Motor neuron (in vitro differentiated cells): ENCODE results near the gene DYNC2LI1. TPM values are rescaled to one million over a fixed set of nuclear protein-coding genes. Genes with fewer than 3 reads are reported as not detected.

ENCODE experiments used
- ATAC-seq, 8 experiments: fragments of 200-7000 bp; cut with Tn5 transposase; replicated peaks in 6 of 8; 2 replicates each; pipeline ENCODE4 v1.8.0; 2021; ENCODE audit warnings: mild to moderate bottlenecking in 8 of 8, moderate library complexity in 8 of 8
- H3K27ac ChIP-seq, 2 donors: fragments of 250-450 bp; sonication (Bioruptor Pico); 2 replicates each; pipeline ENCODE4 v1.9.0; 2021; ENCODE audit warnings: antibody characterized with exemption in 2 of 2, mild to moderate bottlenecking in 2 of 2, moderate library complexity in 1 of 2
- H3K4me1 ChIP-seq, 2 donors: fragments of 250-450 bp; sonication (Bioruptor Pico); replicated peaks in 1 of 2; 2 replicates each; pipeline ENCODE4 v1.6.1; 2021; ENCODE audit warnings: antibody characterized with exemption in 2 of 2, mild to moderate bottlenecking in 2 of 2, moderate library complexity in 1 of 2
- H3K4me3 ChIP-seq, 5 donors: fragments of 250-450 bp; sonication (Bioruptor Pico); 2 replicates each; pipeline ENCODE4 v1.9.0; 2021; ENCODE audit warnings: antibody characterized with exemption in 5 of 5, mild to moderate bottlenecking in 5 of 5, moderate library complexity in 4 of 5
- WGBS, 10 experiments: fragments of 450-650 bp; shearing (Covaris generic); methylation state at CpG; one replicate each; pipeline ENCODE4 v1.0.0; 2022; 5-methylcytosine and 5-hydroxymethylcytosine counted together
- in situ Hi-C, 9 experiments: fragments of 400-800 bp; cut with MboI; loops; one replicate each; pipeline ENCODE4 v1.15.0; 2021; ENCODE audit warnings: low sequenced_read_pairs in 9 of 9, low pct_unique_long_range_greater_than_20kb in 2 of 9; ENCODE audit not compliant: unreplicated experiment in 9 of 9
- total RNA-seq, 8 experiments: library from RNA; unstranded; fragments of 300-600 nt; gene quantifications; 2 replicates each; pipeline versions ENCODE4 v1.2.3 to v1.2.4, GENCODE V29; 2022

DYNC2LI1 gene
- total RNA-seq, 8 experiments from 2014 or later, result 20.3 to 56.0 (median 32.4) TPM

DNA sequence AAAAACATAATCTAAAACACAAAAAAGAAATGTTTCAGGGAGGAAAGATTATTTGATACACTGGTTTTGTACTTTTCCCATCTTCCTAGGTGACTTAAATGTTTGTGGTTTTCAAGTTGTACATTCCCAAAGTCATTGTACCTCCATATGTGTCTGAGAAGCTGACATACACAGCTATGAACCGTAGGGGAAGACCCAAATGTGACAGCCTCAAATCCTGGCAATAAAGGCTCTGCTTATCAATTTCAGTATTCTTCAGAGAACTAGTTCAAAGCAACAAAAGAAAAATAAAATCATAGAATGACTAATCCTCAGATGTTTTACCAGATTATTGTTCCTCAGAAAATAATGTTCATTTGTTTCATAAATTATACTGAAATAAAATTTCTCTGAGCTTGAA is 2.5 kb downstream of the DYNC2LI1 start:
- ATAC-seq, result no peak
- H3K4me3 ChIP-seq, result no peak overlapping the region
- H3K4me1 ChIP-seq, result peaks cover 0 to 3% of the 10 kb centered on the region in 2 donors
- in situ Hi-C loops, result no loop called here
- no peak overlapping the region for H3K27ac ChIP-seq
- 50 to 100% (median 86%) methylated on average over 1 of the region's 1 CpG; no CpG with 5 or more reads in 1 of the 10 experiments for WGBS, 10 experiments

DNA sequence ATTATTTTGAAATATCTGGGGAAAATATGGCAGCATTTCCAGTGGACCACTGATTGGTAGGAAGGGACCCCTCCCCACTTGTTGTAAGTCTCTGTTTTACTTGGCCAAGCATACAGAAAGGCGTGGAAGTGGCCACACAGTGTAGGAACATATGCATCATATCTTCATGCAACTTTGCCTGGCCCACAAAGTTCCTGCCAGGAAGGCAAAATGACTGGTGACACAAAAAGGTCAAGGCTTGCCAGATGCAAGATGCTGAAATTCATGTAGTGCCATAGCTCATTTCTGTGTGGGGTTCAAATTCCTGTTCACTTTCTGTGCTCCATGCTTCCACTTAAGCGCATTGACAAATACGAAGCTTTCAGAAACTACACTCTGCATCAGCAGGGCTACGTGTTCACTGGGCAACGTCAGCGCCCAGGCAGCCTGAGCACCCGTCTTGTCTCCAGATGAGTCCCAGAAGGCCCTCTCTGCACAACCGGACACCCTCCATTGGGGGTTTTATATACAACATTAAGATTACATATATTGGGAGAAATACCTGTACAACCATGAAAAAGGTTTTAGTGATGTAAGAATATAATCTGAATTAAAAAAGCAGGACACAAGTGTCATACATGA is 3.6 kb downstream of the DYNC2LI1 start:
- Histone ChIP-seq H3K27ac (no peak overlapping the region), H3K4me3 (no peak overlapping the region), H3K4me1 (peaks cover 0 to 3% of the 10 kb centered on the region in 2 donors)
- no peak for ATAC-seq
- in situ Hi-C loops, result no loop called here
- WGBS, 10 experiments, result 60 to 100% (median 93%) methylated on average over 1 to 8 of the region's 8 CpGs; no CpG with 5 or more reads in 1 of the 10 experiments

DNA sequence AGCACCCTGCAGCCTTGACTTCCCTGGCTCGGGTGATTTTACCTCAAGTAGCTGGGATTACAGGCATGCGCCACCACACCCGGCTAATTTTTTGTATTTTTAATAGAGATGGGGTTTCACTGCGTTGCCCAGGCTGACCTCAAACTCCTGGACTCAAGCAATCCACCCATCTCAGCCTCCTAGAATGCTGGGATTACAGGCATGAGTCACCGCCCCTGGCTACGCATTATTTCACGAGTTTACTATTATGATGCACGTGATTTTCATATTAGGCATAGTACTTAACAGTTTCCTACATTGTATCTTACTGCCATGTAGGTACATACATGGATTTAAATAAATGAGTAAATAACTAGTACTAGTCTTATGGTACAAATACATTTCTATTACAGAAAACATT is 4.4 kb downstream of the DYNC2LI1 start:
- WGBS, 10 experiments, result 0 to 96% (median 88%) methylated on average over 2 to 8 of the region's 8 CpGs; no CpG with 5 or more reads in 1 of the 10 experiments
- in situ Hi-C loops, result no loop called here
- H3K27ac ChIP-seq, result no peak overlapping the region
- peaks cover 0 to 3% of the 10 kb centered on the region in 2 donors for H3K4me1 ChIP-seq
- peak in 1 of 8 experiments; percentile 8 for ATAC-seq
- H3K4me3 ChIP-seq, result no peak overlapping the region

DNA sequence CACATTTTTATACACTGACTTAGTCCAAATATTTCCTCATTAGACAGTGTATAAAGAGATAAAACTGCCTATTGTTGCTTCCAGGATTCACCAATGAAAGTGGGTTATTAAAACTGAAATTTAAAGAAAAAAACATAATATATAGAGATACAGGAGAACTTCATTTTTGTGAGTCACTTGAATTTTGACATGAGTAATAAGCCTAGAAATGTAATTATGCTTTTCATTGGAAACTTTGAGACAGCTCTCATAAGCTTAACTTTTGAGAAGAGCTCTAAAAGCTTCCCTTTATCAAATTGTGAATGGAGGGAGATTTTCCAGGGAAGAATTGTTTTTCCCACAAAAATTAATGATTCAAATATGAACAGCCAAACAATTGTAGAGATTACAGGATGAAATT is 14.1 kb downstream of the DYNC2LI1 start:
- Histone ChIP-seq H3K4me1 (no peaks in the 10 kb centered on the region), H3K4me3 (no peak overlapping the region), H3K27ac (no peak overlapping the region)
- ATAC-seq, result no peak
- in situ Hi-C loops, result no loop called here

DNA sequence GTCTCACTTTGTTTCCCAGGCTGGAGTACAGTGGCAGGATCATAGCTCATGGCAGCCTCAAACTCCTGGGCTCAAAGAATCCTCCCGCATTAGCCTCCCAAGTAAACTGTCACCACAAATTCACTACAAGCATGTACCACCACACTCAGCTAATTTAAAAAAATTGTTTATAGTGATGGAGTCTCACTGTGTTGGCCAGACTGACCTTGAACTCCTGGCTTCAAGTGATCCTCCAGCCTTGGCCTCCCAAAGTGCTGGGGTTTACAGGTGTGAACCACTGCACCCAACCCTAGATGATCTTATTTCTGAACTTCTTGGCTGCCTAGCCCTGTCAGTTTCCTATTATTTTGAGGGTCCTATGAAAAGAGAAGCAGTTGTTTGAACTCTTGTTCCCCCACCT is 14.8 kb downstream of the DYNC2LI1 start:
- no peak for ATAC-seq
- H3K4me1 ChIP-seq, result no peaks in the 10 kb centered on the region
- no peak overlapping the region for H3K4me3 ChIP-seq
- H3K27ac ChIP-seq, result no peak overlapping the region
- in situ Hi-C loops, result no loop called here
- WGBS, 10 experiments, result 86 to 100% (median 100%) methylated on average over 1 of the region's 1 CpG; no CpG with 5 or more reads in 3 of the 10 experiments

DNA sequence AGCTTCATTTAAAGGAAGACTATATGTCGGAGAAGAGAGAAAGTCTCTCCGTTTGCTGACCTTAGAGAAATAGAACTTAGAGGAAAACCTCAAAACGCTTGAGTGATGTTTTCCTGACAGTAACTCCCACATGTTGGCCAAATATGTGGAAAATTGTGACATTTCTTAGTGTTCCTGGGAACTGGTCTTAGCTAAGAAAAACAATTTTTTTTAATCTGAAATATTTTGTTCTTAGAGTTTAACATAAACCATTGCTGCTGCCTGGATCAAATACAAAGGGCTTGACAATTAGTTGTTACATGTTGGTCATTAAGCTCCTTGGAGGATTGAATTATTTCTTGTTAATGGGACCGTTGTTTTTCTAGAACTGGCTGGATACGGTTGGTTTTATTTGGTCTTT is 16.3 kb downstream of the DYNC2LI1 start:
- no peak overlapping the region for H3K4me3 ChIP-seq
- no peaks in the 10 kb centered on the region for H3K4me1 ChIP-seq
- no peak overlapping the region for H3K27ac ChIP-seq
- 7 to 97% (median 88%) methylated on average over 3 to 5 of the region's 5 CpGs for WGBS, 10 experiments
- no peak for ATAC-seq
- in situ Hi-C loops, result no loop called here

DNA sequence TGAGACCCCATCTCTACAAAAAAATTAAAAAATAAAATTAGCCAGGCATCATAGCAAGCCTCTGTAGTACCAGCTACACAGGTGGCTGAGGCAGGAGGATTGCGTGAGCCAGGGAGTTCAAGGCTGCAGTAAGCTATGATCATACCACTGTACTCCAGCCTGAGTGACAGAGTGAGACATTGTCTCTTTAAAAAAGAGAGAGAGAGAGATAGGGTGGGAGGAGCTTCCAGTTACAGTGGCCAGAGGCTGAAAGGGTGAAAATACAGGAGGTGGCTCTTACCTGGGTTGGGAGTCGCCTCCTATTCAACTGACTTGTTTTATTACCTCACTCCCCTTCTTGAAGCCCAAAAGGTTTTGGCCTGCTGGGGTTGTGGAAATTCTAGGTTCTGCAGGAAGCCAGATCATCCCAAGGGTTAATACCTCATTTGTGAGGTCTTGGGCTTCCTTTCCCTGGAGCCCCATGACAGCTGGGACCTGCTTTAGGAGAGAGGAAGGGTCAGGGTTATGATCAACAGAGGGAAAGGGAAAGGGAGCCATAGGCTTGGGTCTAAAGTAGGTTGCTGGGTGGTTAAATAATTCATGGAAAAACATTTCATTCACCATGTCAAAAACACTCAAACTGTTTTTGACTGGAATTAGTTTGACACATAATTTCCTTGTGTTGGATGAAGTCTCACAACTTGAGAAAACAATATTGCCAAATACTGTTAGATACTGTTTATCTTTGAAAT is 17.4 kb downstream of the DYNC2LI1 start:
- ATAC-seq, result no peak
- H3K4me1 ChIP-seq, result no peaks in the 10 kb centered on the region
- WGBS, 10 experiments, result 93 to 100% (median 100%) methylated on average over 1 to 2 of the region's 2 CpGs; no CpG with 5 or more reads in 6 of the 10 experiments
- H3K27ac ChIP-seq, result no peak overlapping the region
- in situ Hi-C loops, result no loop called here
- no peak overlapping the region for H3K4me3 ChIP-seq

DNA sequence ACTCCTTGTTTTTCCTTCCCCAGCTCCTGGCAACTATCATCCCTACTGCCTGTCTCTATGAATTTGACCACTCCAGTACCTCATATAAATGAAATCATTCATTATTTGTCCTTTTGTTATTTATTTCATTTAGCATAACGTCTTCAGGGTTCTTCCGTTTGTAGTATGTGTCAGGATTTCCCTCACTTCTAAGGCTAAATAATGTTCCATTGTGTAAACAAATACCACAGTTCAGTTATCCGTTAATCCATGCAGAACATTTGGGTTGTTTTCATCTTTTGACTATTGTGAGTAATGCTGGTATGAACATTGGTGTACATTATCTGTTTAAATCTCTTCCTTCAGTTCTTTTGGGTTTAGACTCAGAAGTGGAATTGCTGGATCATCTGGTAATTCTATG is 18.8 kb downstream of the DYNC2LI1 start:
- ATAC-seq, result no peak
- Histone ChIP-seq H3K4me1 (no peaks in the 10 kb centered on the region), H3K27ac (no peak overlapping the region), H3K4me3 (no peak overlapping the region)
- WGBS, 10 experiments, result 73 to 100% (median 96%) methylated on average over 1 to 3 of the region's 3 CpGs; no CpG with 5 or more reads in 1 of the 10 experiments
- in situ Hi-C loops, result no loop called here

DNA sequence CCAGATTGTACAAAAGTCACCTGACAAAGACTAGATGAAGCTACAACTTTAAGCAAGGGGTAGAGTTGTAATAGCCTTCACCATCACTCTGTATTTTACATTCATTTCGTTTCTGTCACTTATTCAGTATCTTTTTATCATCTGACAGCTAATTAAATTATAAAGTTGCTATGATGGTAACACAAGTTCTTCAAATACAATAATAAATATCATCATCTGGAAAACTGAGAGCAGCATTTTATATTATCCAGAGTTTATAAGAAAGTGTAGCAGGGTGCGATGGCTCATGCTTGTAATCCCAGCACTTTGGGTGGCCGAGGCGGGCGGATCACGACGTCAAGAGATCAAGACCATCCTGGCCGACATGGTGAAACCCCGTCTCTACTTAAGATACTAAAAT is 21.1 kb downstream of the DYNC2LI1 start:
- H3K27ac ChIP-seq, result no peak overlapping the region
- 78 to 100% (median 96%) methylated on average over 1 to 9 of the region's 9 CpGs; no CpG with 5 or more reads in 1 of the 10 experiments for WGBS, 10 experiments
- no peak overlapping the region for H3K4me3 ChIP-seq
- in situ Hi-C loops, result no loop called here
- no peak for ATAC-seq
- H3K4me1 ChIP-seq, result no peaks in the 10 kb centered on the region

DNA sequence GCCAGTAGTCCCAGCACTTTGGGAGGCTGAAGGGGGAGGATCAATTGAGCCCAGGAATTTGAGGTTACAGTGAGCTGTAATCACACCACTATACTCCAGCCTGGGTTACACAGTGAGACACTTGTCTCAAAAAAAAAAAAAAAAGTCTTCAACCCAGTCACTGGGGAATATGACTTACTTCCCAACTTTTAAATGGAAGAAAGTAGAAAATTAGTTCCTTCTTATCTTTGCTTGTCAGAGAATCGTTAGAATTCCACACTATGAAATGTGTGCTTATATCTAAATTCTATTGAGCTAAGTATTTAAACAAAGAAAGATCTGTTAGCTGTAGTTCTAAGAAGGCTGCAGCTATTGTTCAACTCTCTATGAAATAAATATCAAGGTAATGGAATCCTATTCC is 22.4 kb downstream of the DYNC2LI1 start:
- no peak for ATAC-seq
- H3K4me1 ChIP-seq, result no peaks in the 10 kb centered on the region
- H3K4me3 ChIP-seq, result no peak overlapping the region
- in situ Hi-C loops, result no loop called here
- WGBS, 10 experiments, result 43 to 100% (median 83%) methylated on average over 1 of the region's 1 CpG; no CpG with 5 or more reads in 1 of the 10 experiments
- H3K27ac ChIP-seq, result no peak overlapping the region

DNA sequence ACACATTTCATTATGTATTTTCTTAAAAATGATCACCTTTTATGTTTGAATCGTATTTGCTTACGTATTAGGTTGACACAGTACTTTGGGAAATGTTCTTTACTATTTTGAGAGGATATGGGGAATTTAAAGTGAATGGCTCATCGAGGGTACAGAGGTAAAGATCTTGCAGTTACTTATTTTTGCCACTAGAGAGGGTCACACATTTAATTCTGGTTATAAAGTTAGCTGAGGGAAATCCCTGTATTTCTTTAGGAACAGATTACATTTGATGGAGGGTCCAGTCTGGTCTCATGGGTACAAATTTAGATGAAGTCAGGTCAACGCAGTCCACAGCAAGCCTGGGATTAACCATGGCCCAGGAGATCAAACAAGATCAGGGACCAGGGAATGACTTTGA is 24.5 kb downstream of the DYNC2LI1 start:
- H3K27ac ChIP-seq, result no peak overlapping the region
- H3K4me3 ChIP-seq, result no peak overlapping the region
- in situ Hi-C loops, result no loop called here
- peak in 1 of 8 experiments; percentile 40 for ATAC-seq
- 20 to 86% (median 71%) methylated on average over 1 to 4 of the region's 4 CpGs; no CpG with 5 or more reads in 2 of the 10 experiments for WGBS, 10 experiments
- no peaks in the 10 kb centered on the region for H3K4me1 ChIP-seq

DNA sequence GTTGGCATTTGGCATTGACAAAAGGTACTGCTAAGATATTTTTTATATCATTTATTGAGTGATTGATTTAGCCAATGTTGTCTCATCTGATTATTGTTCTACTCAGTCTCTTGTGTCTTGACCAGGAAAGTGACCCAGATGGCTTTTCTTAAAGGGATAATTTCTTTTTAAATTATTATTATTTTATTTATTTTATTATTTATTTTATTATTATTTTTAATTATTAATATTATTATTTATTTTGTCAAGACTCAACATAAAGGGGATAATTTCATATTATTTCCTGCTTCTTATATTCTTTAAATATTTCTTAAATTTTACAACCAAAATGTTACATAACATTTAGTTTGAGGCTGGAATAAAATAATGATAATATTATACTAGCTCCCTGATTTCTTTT is 27.1 kb downstream of the DYNC2LI1 start:
- Histone ChIP-seq H3K4me1 (no peaks in the 10 kb centered on the region), H3K4me3 (no peak overlapping the region), H3K27ac (no peak overlapping the region)
- in situ Hi-C loops, result no loop called here
- no peak for ATAC-seq

DNA sequence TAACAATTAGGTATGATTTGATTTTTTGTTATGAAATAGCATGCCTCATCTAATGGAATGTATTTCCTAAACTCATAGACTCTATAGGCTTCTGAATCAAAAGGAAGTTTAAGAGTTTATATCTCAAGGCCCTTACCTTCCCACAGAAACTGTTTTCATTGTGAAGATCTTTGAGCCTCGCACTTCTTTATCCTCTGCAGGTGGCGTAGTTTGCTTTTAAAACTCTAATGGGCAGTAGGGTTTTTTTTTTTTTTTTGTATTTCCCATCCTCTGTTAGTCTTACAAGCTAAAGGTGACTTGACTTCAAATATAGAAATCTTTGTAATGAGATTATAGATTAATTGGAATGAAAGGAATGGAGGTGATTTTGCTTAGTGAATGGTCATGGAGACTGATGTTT is 28.3 kb downstream of the DYNC2LI1 start:
- no peaks in the 10 kb centered on the region for H3K4me1 ChIP-seq
- WGBS, 10 experiments, result 80 to 100% (median 100%) methylated on average over 2 of the region's 2 CpGs; no CpG with 5 or more reads in 1 of the 10 experiments
- no peak for ATAC-seq
- no peak overlapping the region for H3K27ac ChIP-seq
- no peak overlapping the region for H3K4me3 ChIP-seq
- in situ Hi-C loops, result no loop called here

DNA sequence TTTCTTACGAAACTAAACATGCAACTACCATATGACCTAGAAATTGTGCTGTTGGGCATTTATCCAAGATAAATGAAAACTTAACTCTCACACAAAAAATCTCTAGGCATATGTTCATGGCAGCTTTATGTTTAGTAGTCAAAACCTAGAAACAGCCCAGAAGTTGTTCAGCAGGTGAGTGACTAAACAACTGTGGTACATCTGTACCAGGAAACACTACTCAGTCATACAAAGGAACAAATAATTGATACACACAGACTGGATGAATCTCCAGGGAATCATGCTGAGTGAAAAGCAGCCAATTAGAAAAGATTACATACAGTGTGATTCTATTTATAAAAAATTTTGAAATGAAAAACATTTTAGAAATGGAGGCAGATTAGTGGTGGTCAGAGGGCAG is 29.3 kb downstream of the DYNC2LI1 start:
- Histone ChIP-seq H3K4me3 (no peak overlapping the region), H3K4me1 (no peaks in the 10 kb centered on the region), H3K27ac (no peak overlapping the region)
- no peak for ATAC-seq
- in situ Hi-C loops, result no loop called here
- 50 to 100% (median 96%) methylated on average over 1 of the region's 1 CpG; no CpG with 5 or more reads in 4 of the 10 experiments for WGBS, 10 experiments
